Endothelial cell of umbilical vein (primary cell): Measurements from ENCODE around the gene FOXK1. TPM values are rescaled to one million over a fixed set of nuclear protein-coding genes. Genes with fewer than 3 reads are reported as not detected.

Source experiments
- BruUV-seq: library from RNA; stranded (reverse); fragments of 400-500 nt; replicated peaks from 2 replicates; lab custom pipeline; 2021; lab: Mats Ljungman, UMichigan
- CTCF ChIA-PET: fragments of 300-600, 350-600 bp; sonication (Branson Sonifier 250); formaldehyde crosslinking; loops from one replicate; lab custom pipeline; 2021; ENCODE audit warnings: antibody characterized with exemption, inconsistent platforms; lab: Charles Lee
- POLR2A ChIA-PET: fragments of 300-600, 350-600 bp; sonication (Branson Sonifier 250); formaldehyde crosslinking; loops from one replicate; lab custom pipeline; 2021; ENCODE audit warnings: antibody characterized with exemption, inconsistent platforms; lab: Charles Lee
- DNase-seq: peaks from one replicate; pipeline ENCODE4 v3.0.0-alpha.2; 2011; ENCODE audit warnings: low read depth, low spot score
- FAIRE-seq: peaks from 2 replicates; lab custom pipeline; 2011; peaks lifted over from hg19 to GRCh38; lab: Jason Lieb, UNC
- H2AFZ ChIP-seq: 2 replicates; pipeline ENCODE4 v1.6.0; 2012; ENCODE audit warnings: low read depth, low read length, control low read depth, inconsistent platforms
- H3K27ac ChIP-seq: 2 replicates; pipeline ENCODE4 v1.5.1; 2011; ENCODE audit warnings: low read depth, mild to moderate bottlenecking, control low read depth, low read length, moderate library complexity; ENCODE audit not compliant: insufficient read depth
- H3K27me3 ChIP-seq, 2 experiments: 2 replicates each; pipeline versions ENCODE4 v1.6.0 to v1.6.1; 2011; ENCODE audit warnings: low read length in 2 of 2, mixed read lengths in 1 of 2; ENCODE audit not compliant: control insufficient read depth in 2 of 2, insufficient read depth in 2 of 2
- H3K36me3 ChIP-seq, 2 experiments: 2 replicates in 1 of 2; 3 replicates in 1 of 2; pipeline ENCODE4 v1.5.1; 2011; ENCODE audit warnings: low read length in 2 of 2, mild to moderate bottlenecking in 1 of 2, moderate library complexity in 1 of 2; ENCODE audit not compliant: control insufficient read depth in 2 of 2, insufficient read depth in 2 of 2; ENCODE audit errors: extremely low read depth in 1 of 2
- H3K4me1 ChIP-seq: 3 replicates; pipeline ENCODE4 v1.5.1; 2011; ENCODE audit warnings: mild to moderate bottlenecking, low read length; ENCODE audit not compliant: control insufficient read depth, insufficient read depth; ENCODE audit errors: extremely low read depth
- H3K4me2 ChIP-seq: 2 replicates; pipeline ENCODE4 v1.6.1; 2011; ENCODE audit warnings: low read length, control low read depth, mixed read lengths; ENCODE audit not compliant: insufficient read depth
- H3K4me3 ChIP-seq, 3 experiments: fragments of 200-600 bp in 1 of 3; sonication (generic), shearing (Covaris generic) in 1 of 3; replicated peaks in 1 of 3; 2 replicates each; pipeline ENCODE4 v1.5.1; 2011 to 2016; ENCODE audit warnings: control low read depth in 3 of 3, low read length in 3 of 3, mild to moderate bottlenecking in 2 of 3, inconsistent platforms in 1 of 3, low read depth in 1 of 3, moderate library complexity in 1 of 3; ENCODE audit not compliant: insufficient read depth in 1 of 3
- H3K79me2 ChIP-seq: 2 replicates; pipeline ENCODE4 v1.6.0; 2012; ENCODE audit warnings: low read length, inconsistent platforms; ENCODE audit not compliant: control insufficient read depth, insufficient read depth
- H3K9ac ChIP-seq: replicated peaks from 2 replicates; pipeline ENCODE3; 2011; ENCODE audit warnings: low read length, control low read depth; ENCODE audit not compliant: insufficient read depth; ENCODE audit errors: extremely low read depth
- H3K9me1 ChIP-seq: replicated peaks from 3 replicates; pipeline ENCODE4 v1.6.0; 2011; ENCODE audit warnings: mild to moderate bottlenecking, low read length; ENCODE audit not compliant: control insufficient read depth, insufficient read depth; ENCODE audit errors: extremely low read depth
- H3K9me3 ChIP-seq: replicated peaks from 2 replicates; pipeline ENCODE4 v1.5.1; 2012; ENCODE audit warnings: low read length, inconsistent platforms; ENCODE audit not compliant: control insufficient read depth, insufficient read depth
- H4K20me1 ChIP-seq: replicated peaks from 2 replicates; pipeline ENCODE3; 2011; ENCODE audit warnings: mild to moderate bottlenecking, low read length; ENCODE audit not compliant: control insufficient read depth, insufficient read depth; ENCODE audit errors: extremely low read depth
- EZH2 ChIP-seq: IDR thresholded peaks from 2 replicates; pipeline ENCODE4 v1.6.1; 2012; ENCODE audit warnings: borderline replicate concordance, low read depth, mild to moderate bottlenecking, moderate library complexity, low read length, inconsistent platforms; ENCODE audit not compliant: severe bottlenecking
- FOS ChIP-seq: IDR thresholded peaks from 2 replicates; pipeline ENCODE4 v1.6.1; 2011; ENCODE audit warnings: mild to moderate bottlenecking, low read length, moderate library complexity, borderline replicate concordance; ENCODE audit not compliant: insufficient read depth
- GATA2 ChIP-seq: IDR thresholded peaks from 2 replicates; pipeline ENCODE4 v1.7.0; 2011; ENCODE audit warnings: low read depth, mild to moderate bottlenecking, moderate library complexity, mixed read lengths, low read length; ENCODE audit not compliant: insufficient read length, insufficient read depth
- JUN ChIP-seq: IDR thresholded peaks from 2 replicates; pipeline ENCODE4 v1.6.1; 2011; ENCODE audit warnings: borderline replicate concordance, low read depth; ENCODE audit not compliant: insufficient read length, insufficient read depth
- MYC ChIP-seq: IDR thresholded peaks from one replicate; pipeline ENCODE4 v1.6.1; 2011; ENCODE audit warnings: mild to moderate bottlenecking, low read depth, low read length
- POLR2A ChIP-seq: IDR thresholded peaks from 2 replicates; pipeline ENCODE4 v1.6.1; 2012; ENCODE audit warnings: low read depth, mild to moderate bottlenecking, control low read depth, low read length
- POLR2AphosphoS5 ChIP-seq: IDR thresholded peaks from 2 replicates; pipeline ENCODE4 v1.6.1; 2012; ENCODE audit warnings: low read depth, mild to moderate bottlenecking, control low read depth, low read length, moderate library complexity; ENCODE audit not compliant: insufficient read depth
- dilution Hi-C: fragments of 300-500 bp; cut with MboI; formaldehyde crosslinking; loops from one replicate; pipeline ENCODE4 v1.15.0; 2019; ENCODE audit warnings: low sequenced_read_pairs; ENCODE audit not compliant: extremely low pct_ligation_motif_present
- intact Hi-C: fragments of 100-400 bp; cut with micrococcal nuclease; formaldehyde crosslinking; loops from one replicate; pipeline ENCODE4 v1.10.0; 2022
- polyA plus RNA-seq, 4 experiments: library from polyadenylated mRNA; depleted of rRNA in 3 of 4; stranded (reverse) in 3 of 4; unstranded in 1 of 4; fragments of >200 nt; gene quantifications; 2 replicates each; pipeline versions ENCODE4 v1.2.1 to v1.2.3, GENCODE V29; 2011 to 2012; ENCODE audit warnings: missing spikeins in 1 of 4
- total RNA-seq: library from RNA; stranded (reverse); gene quantifications from 2 replicates; pipeline ENCODE4 v1.2.3, GENCODE V29; 2021
- TF ChIP-seq, protein P1 (sequence below): IDR thresholded peaks from 2 replicates; pipeline ENCODE4 v1.6.1; 2011; ENCODE audit not compliant: insufficient read depth, insufficient read length
- TF ChIP-seq, protein P2 (sequence below), 2 donors: IDR thresholded peaks; 1 replicate in 1 of 2; 2 replicates in 1 of 2; pipeline ENCODE4 v1.5.1; 2011; ENCODE audit warnings: low read length in 2 of 2, mild to moderate bottlenecking in 2 of 2, moderate library complexity in 2 of 2, control low read depth in 1 of 2, inconsistent platforms in 1 of 2, low read depth in 1 of 2; ENCODE audit not compliant: insufficient read depth in 1 of 2; ENCODE audit errors: extremely low read depth in 1 of 2

FOXK1 gene
- total and polyA plus RNA-seq, 2 donors (not counting 3 experiments of a cell fraction or from before 2014, with no cell fraction given): 8.0 to 52.1 TPM

DNA sequence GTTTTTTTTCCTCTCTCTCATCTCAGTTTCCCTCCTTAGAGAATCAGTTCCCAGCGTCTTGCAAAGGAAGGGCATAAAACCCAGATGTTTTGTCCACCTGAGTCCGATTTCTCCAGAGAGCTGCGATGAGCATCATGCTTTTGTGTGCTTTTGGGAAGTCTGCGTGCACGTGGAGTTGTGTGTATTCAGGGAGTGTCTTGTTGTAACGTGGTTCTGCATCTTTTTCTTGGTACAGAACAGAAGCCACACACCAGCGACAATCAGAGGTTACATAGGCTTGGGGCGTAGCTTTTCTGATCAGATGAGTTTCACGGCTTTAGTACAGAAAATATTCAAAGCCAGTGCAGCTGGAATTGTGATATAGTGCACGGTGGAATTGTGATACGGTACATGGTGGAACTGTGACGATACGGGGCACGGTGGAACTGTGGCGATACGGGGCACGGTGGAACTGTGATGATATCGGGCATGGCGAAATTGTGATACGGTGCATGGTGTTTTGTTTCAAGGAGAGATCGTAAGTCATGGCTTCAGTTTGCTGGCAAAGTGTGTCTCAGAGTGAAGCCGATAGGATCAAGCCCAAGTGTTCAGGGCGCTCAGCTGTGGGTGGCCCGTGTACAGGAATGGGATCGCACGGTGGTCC is 32.8 kb downstream of the FOXK1 start:
- dilution Hi-C loops: no loop called here
- Histone ChIP-seq H3K27me3 (no peaks in the 10 kb centered on the region), H3K36me3 (peaks cover 0 to 3% of the 10 kb centered on the region in 2 experiments), H3K9me1 (no peaks in the 10 kb centered on the region), H3K27ac (no peak overlapping the region), H3K9me3 (no peaks in the 10 kb centered on the region), H3K4me1 (no peaks in the 10 kb centered on the region), H3K4me2 (no peak overlapping the region), H4K20me1 (no peaks in the 10 kb centered on the region), H3K79me2 (peaks cover 85% of the 10 kb centered on the region), H3K4me3 (no peak overlapping the region), H3K9ac (no peak overlapping the region), H2AFZ (no peak overlapping the region)
- no TSS peak for BruUV-seq
- ChIA-PET CTCF (interaction anchor here (0.7 to 1.2 kb wide), 2 partner anchors 10 to 14 kb away, joined by 4 to 5 read pairs; no protein-coding TSS in a partner anchor), POLR2A (no interaction called here)
- DNase-seq: no peak
- intact Hi-C loops: no loop called here
- no peak for FAIRE-seq
- TF ChIP-seq, protein P1, sequence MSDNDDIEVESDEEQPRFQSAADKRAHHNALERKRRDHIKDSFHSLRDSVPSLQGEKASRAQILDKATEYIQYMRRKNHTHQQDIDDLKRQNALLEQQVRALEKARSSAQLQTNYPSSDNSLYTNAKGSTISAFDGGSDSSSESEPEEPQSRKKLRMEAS: no peak
- no peak for TF ChIP-seq FOS
- no peak for TF ChIP-seq POLR2AphosphoS5
- no peak for TF ChIP-seq GATA2
- TF ChIP-seq POLR2A: no peak
- no peak for TF ChIP-seq MYC
- TF ChIP-seq JUN: no peak
- TF ChIP-seq, protein P2, sequence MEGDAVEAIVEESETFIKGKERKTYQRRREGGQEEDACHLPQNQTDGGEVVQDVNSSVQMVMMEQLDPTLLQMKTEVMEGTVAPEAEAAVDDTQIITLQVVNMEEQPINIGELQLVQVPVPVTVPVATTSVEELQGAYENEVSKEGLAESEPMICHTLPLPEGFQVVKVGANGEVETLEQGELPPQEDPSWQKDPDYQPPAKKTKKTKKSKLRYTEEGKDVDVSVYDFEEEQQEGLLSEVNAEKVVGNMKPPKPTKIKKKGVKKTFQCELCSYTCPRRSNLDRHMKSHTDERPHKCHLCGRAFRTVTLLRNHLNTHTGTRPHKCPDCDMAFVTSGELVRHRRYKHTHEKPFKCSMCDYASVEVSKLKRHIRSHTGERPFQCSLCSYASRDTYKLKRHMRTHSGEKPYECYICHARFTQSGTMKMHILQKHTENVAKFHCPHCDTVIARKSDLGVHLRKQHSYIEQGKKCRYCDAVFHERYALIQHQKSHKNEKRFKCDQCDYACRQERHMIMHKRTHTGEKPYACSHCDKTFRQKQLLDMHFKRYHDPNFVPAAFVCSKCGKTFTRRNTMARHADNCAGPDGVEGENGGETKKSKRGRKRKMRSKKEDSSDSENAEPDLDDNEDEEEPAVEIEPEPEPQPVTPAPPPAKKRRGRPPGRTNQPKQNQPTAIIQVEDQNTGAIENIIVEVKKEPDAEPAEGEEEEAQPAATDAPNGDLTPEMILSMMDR (IDR thresholded peaks at IDR 0.05; ENCODE audit: extremely low read depth in 1 of 2, insufficient read depth in 1 of 2, low read depth in 1 of 2, low read length in 2 of 2): no peak
- no peak for TF ChIP-seq EZH2
